GM13977 (cell line): ENCODE results near the gene MSMB.

Experiments
- DNase-seq: peaks from one replicate; pipeline ENCODE4 v3.0.0; 2012; ENCODE audit warnings: low spot score
- in situ Hi-C: fragments of 300-500 bp; cut with MboI; formaldehyde crosslinking; loops from one replicate; pipeline ENCODE4 v1.12.0; 2022; ENCODE audit warnings: low sequenced_read_pairs, low pct_unique_long_range_greater_than_20kb, mixed read lengths, inconsistent platforms; ENCODE audit not compliant: unreplicated experiment
- TF ChIP-seq, protein P1 (sequence below): IDR thresholded peaks from 2 replicates; pipeline ENCODE4 v1.5.1; 2012; ENCODE audit warnings: mild to moderate bottlenecking, control low read depth; ENCODE audit not compliant: insufficient read depth; ENCODE audit errors: extremely low read depth, missing control alignments

MSMB gene

DNA sequence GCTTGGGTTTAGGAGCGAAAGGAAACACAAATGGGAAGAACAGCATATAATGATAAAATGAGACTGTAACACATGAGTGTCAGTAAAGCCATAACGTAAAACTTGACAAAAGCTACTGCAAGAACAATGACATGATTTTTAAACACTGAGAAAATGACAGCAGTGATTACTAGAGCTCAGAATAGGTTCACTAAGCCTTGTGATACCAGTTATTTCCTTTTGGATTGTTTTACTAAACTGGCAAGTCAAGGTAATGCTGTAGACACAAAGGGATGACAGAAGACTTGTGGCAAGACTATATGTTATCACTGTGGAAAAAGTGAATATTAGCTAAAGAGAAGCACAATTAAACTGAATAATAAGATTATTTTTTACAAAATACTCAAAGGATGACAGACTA is 28.3 kb downstream of the MSMB start:
- in situ Hi-C loops: no loop called here

DNA sequence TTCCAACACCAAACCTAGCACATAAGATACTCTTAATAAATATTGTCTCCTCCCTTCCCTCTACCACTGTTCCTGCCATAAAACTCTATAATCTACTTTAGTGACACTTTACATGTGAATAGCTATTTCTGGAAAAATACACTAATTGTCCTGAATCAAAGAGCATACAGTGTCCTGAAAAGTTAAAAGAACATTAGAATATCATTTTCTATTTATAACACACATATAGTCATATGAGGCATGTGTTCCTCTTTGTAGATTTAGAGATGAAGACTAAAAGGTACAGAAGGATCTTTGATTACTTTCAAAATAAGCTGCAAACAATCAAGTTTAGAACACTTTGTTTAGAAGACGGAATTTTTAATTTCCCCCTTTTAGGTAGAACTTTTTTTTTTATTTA is 29.3 kb downstream of the MSMB start:
- in situ Hi-C loops: no loop called here
- DNase-seq: no peak
- TF ChIP-seq, protein P1, sequence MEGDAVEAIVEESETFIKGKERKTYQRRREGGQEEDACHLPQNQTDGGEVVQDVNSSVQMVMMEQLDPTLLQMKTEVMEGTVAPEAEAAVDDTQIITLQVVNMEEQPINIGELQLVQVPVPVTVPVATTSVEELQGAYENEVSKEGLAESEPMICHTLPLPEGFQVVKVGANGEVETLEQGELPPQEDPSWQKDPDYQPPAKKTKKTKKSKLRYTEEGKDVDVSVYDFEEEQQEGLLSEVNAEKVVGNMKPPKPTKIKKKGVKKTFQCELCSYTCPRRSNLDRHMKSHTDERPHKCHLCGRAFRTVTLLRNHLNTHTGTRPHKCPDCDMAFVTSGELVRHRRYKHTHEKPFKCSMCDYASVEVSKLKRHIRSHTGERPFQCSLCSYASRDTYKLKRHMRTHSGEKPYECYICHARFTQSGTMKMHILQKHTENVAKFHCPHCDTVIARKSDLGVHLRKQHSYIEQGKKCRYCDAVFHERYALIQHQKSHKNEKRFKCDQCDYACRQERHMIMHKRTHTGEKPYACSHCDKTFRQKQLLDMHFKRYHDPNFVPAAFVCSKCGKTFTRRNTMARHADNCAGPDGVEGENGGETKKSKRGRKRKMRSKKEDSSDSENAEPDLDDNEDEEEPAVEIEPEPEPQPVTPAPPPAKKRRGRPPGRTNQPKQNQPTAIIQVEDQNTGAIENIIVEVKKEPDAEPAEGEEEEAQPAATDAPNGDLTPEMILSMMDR: no peak

More for the DNA sequence above, 28.3 kb downstream of the MSMB start:
- TF ChIP-seq, protein P1: no peak
- no peak for DNase-seq

DNA sequence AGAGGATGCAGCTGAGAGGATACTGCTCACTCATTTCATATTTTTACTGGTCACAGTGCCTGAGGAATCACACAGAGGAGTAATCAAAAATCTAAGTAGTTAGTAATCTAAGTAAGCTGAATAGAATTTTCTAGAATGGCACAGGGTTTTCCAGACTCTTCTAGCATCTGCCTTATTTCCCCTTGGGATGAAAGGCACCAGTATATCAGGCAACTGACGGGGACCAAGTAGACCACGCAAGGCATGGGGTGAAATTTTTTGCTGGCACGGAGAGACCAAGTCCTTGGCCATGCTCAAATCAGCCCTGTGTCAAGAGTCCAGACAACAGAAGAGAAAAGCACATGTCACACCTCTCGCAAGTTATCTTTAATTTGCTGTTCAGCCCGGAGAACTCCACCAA is 29.9 kb downstream of the MSMB start:
- TF ChIP-seq, protein P1: no peak
- in situ Hi-C loops: no loop called here
- DNase-seq: no peak

DNA sequence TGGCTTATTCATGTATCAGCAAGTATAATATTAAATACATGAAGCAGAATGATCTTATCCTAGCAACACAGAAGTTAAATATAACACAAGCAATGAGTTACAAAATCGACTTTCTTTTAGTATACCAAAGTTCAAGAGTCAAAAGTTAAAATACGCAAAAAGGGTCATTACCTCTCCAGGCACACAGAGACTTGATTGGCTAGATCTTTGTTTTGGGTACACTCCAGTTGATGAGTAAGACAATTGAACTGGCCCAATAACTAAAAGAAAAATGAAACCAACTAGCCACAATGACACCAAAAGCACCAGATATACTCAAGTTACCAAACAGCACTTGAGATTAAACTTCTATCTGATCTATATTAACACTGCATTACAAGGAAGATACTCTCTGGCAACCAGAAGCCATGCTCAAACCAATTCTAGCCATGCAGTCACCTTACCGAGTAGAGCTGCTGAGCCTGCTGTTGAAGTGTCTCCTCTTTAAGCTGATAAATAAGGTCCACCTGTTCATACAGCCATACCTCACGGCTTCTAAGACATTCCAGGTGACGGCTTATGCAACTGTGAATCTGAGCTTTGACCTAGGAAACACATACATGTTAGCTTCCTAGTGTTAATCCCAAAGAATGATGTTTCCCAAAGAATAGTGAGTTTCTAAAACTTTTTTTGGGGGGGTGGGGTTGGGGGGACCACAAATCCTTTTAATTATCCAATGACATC is 31.2 kb downstream of the MSMB start:
- TF ChIP-seq, protein P1: no peak
- in situ Hi-C loops: no loop called here
- no peak for DNase-seq

DNA sequence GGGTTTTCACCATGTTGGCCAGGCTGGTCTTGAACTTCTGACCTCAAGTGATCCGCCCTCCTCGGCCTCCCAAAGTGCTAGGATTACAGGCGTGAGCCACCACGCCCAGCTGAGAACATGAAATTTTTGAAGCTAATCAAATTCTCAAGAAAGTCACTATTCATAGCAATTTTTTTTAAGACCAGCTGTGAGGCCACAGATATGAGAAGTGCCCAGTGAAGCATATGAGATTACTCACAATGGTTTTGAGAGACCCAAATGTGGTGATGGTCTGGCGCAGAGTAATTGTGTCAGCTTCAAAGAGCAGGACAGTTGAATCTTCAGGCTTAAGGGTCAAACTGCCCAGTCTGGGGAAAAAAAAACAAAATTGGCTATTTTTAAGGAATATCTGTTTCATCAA is 31.9 kb downstream of the MSMB start:
- in situ Hi-C loops: no loop called here
- no peak for DNase-seq
- TF ChIP-seq, protein P1: no peak

DNA sequence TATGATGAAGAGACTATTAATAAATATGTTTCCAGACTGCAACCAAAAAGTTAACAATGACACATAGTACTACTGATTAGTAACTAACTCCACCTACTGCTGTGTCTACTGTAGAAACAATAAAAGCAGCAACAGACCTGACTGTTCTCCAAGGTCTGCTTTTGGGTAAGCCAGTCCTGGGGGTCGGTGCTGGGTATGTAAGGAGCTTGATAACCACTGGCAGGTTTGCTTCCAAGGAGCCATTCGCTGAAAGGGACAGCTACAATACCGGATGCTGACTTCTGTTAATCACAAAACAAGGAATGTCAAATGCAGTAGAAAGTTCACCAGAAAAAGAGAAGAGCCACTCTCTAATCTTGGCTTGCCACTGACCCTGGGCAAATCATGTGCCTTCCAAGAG is 33.3 kb downstream of the MSMB start:
- in situ Hi-C loops: no loop called here
- TF ChIP-seq, protein P1: no peak
- DNase-seq: no peak

DNA sequence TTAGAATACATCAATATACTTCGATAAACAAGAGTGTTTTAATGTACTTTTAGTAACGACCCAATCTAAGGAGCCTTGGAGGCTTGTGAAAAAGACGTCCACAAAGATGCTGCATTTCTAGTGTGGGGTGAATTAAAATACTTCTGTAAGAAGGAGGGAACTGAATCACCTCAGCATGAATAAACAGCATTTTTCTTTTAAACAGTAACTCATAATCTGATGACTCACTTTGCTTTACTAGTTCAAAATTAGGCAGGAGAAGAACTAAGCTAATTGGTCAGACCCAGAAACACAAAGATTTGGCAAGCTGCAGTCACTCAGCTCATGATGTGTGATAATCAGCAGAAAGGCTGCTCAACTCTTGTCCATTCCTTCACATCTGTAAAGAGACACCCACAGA is 39.9 kb downstream of the MSMB start:
- in situ Hi-C loops: no loop called here
- no peak for DNase-seq
- TF ChIP-seq, protein P1: no peak
